Astrocyte (in vitro differentiated cells and primary cell): Measurements from ENCODE around the gene GALNT1.

Experiments
- EZH2 ChIP-seq: IDR thresholded peaks from 2 replicates; pipeline ENCODE4 v1.6.1; 2012; ENCODE audit warnings: mild to moderate bottlenecking, low read length, inconsistent platforms; ENCODE audit not compliant: insufficient read depth
- TF ChIP-seq, protein P1 (sequence below): IDR thresholded peaks from 2 replicates; pipeline ENCODE4 v1.5.1; 2011; ENCODE audit warnings: low read depth, mild to moderate bottlenecking, inconsistent platforms, low read length, moderate library complexity; ENCODE audit not compliant: insufficient read depth

GRCh38 chr18:35616074-35616473 is 34.5 kb downstream of the GALNT1 start:
- TF ChIP-seq, protein P1, sequence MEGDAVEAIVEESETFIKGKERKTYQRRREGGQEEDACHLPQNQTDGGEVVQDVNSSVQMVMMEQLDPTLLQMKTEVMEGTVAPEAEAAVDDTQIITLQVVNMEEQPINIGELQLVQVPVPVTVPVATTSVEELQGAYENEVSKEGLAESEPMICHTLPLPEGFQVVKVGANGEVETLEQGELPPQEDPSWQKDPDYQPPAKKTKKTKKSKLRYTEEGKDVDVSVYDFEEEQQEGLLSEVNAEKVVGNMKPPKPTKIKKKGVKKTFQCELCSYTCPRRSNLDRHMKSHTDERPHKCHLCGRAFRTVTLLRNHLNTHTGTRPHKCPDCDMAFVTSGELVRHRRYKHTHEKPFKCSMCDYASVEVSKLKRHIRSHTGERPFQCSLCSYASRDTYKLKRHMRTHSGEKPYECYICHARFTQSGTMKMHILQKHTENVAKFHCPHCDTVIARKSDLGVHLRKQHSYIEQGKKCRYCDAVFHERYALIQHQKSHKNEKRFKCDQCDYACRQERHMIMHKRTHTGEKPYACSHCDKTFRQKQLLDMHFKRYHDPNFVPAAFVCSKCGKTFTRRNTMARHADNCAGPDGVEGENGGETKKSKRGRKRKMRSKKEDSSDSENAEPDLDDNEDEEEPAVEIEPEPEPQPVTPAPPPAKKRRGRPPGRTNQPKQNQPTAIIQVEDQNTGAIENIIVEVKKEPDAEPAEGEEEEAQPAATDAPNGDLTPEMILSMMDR, result no peak
- no peak for TF ChIP-seq EZH2
